AG10803 (cell line): Measurements from ENCODE around the gene TRANK1.
"Not testable (repeated sequence)": the region's sequence is repeated elsewhere in the genome, so short reads cannot be mapped to it uniquely, and the experiment has no call there.

Experiments used
- DNase-seq: peaks from one replicate; pipeline ENCODE4 v3.0.0; 2010; ENCODE audit warnings: low read depth
- H3K4me3 ChIP-seq: 2 replicates; pipeline ENCODE4 v1.5.1; 2011; ENCODE audit warnings: mild to moderate bottlenecking, low read length, control low read depth
- CTCF ChIP-seq: conservative IDR thresholded peaks from 2 replicates; pipeline ENCODE4 v1.5.1; 2011; ENCODE audit warnings: mild to moderate bottlenecking, low read length, control low read depth, inconsistent platforms

The TRANK1 gene

DNA sequence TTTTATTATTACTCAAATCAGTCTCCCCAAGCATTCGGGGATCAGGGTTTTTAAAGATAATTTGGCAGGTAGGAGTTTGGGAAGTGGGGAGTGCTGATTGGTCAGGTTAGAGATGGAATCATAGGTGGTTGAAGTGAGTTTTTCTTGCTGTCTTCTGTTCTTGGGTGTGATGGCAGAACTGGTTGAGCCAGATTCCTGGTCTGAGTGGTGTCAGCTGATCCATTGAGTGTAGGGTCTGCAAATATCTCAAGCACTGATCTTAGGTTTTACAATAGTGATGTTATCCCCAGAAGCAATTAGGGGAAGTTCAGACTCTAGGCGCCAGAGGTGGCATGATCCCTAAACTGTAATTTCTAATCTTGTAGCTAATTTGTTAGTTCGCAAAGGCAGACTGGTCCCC lies 20.6 kb upstream of the TRANK1 start:
- DNase-seq: no peak
- TF ChIP-seq CTCF: no peak
- H3K4me3 ChIP-seq: no peak overlapping the region

DNA sequence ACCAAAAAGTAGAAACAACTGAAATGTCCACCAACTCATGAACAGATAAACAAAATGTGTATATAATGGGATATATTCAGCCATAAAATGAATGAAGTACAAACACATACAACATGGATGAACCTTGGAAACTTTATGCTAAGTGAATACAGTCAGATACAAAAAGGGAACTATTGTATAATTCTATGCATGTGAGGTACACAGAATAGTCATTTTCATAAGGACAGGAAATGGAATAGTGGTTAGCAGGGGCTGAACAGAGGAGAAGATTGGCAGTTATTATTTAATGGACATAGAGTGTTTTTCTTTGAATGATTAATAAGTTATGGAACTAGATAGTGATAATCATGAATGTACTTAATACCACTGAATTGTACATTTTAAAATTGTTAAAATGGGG lies 20.0 kb upstream of the TRANK1 start:
- TF ChIP-seq CTCF: no peak
- no peak for DNase-seq
- no peak overlapping the region for H3K4me3 ChIP-seq

- no peak overlapping the region for H3K4me3 ChIP-seq
- no peak for TF ChIP-seq CTCF
- no peak for DNase-seq
Measured at GRCh38 chr3:36964331-36964730, 19.5 kb upstream of the TRANK1 start.

DNA sequence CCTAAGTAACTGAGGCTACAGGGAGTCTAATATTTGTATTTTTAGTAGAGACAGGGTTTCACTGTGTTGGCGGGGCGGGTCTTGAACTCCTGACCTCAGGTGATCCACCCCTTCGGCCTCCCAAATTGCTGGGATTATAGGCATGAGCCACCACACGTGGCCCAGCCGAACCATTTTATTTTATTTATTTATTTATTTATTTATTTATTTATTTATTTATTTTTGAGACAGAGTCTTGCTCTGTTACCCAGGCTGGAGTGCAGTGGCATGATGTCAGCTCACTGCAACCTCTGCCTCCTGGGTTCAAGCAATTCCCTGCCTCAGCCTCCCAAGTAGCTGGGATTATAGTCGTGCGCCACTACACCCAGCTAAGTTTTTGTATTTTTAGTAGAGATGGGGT lies 18.2 kb upstream of the TRANK1 start:
- not testable (repeated sequence) for H3K4me3 ChIP-seq, DNase-seq

DNA sequence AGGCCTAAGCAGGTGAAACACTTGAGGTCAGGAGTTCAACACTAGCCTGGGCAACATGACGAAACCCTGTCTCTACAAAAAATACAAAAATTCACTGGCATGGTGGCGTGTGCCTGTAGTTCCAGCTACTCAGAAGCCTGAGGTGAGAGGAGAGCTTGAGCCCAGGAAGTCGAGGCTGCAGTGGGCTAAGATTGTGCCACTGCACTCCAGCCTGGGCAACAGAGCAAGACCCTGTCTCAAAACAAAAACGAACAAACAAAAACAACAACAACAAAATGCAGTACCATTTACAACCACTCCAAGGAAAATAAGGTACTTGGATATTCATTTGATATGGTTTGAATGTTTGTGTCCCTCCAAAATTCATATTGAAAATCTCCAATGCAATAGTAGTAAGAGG lies 15.6 kb upstream of the TRANK1 start:
- DNase-seq: no peak
- no peak overlapping the region for H3K4me3 ChIP-seq
- TF ChIP-seq CTCF: no peak

GRCh38 chr3:36959821-36960220 lies 15.0 kb upstream of the TRANK1 start:
- no peak overlapping the region for H3K4me3 ChIP-seq
- DNase-seq: no peak

GRCh38 chr3:36957862-36958686 lies 13.2 kb upstream of the TRANK1 start:
- no peak for TF ChIP-seq CTCF
- H3K4me3 ChIP-seq: no peak overlapping the region
- peak; percentile 44 for DNase-seq

More at GRCh38 chr3:36959821-36960220, 15.0 kb upstream of the TRANK1 start:
- TF ChIP-seq CTCF: no peak
